Cortex of kidney (tissue), 1 donor: ENCODE results near the gene TTLL6.

ENCODE experiments used
- DNase-seq: peaks from one replicate; lab custom pipeline; 2025; lab: John Stamatoyannopoulos, UW

Gene TTLL6

DNA sequence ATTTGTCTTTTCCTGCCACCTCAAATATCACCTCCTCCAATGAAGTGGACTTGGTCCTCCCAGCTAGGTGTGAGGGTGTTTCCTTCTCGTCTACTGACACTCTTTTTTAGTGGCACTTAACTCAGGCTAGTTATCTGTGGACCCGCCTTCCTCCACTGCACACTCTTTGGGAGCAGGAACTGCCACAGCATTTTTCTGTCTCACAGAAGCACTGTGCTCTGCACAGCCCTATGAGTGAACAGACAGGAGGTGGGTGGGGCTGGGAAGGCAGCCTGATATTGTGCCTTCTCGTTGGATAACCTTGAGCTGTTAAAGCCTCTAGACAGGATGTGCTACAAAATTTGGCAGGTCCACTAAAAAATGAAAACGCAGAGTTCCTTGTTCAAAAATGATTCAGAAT, 56.6 kb downstream of the TTLL6 start:
- no peak for DNase-seq

DNA sequence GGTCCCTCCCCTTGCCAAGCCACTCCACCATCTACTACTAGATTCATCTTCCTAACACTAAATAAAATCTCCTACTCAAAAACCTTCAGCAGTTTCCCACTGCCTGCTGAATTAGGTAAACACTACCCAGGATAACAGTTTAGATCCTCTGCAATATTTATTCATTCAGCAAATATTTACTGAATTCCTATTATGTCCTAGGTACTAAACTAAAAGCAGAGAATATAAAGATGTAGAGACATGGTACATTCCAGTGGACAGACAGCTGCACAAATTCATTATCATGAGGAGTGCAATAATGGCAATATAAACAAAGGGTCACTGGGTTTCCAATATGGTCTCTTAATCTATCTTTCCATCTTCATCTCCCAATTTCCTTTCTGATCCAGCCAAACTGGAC, 57.7 kb downstream of the TTLL6 start:
- DNase-seq, result no peak

DNA sequence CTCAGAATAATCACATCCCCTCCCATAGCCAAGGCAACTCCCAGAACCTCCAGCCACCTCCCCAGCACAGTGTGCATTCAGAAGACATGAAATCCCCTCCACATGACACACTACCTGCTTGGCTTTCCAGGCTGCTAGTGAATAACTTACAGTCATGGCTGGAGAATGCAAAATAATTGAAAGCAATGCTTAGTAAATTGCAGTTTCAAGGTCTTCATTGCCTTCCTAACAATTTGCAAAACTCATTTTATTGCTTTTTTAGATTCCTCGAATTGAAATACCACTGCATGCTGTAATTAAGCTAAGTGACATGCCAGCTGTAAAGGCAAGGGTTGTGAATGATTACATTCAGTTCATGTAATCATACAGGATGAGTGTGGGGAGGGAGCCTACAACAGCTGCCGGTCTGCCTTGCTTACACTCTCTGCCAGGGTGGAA, 59.5 kb downstream of the TTLL6 start:
- DNase-seq, result no peak

DNA sequence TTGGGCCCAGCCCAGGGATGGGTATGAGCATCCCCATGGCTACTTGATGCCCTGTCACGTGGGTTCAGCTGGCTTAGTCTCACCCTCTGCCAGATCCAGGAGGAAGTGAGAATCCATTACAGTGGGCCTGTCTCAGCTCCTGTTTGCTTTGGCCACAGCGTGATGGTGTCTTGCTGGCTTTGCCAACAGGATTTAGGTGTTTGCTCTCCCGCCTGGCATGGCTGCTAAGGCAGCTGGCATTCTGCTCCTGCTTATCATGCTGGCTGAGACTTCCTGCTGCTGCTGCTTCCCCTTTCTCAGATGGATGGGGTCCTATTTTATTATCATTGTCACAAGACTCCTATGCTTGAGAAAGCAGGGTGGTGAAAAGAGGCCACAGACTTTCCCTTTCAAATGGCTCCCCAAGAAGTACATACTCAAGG, 60.2 kb downstream of the TTLL6 start:
- no peak for DNase-seq

DNA sequence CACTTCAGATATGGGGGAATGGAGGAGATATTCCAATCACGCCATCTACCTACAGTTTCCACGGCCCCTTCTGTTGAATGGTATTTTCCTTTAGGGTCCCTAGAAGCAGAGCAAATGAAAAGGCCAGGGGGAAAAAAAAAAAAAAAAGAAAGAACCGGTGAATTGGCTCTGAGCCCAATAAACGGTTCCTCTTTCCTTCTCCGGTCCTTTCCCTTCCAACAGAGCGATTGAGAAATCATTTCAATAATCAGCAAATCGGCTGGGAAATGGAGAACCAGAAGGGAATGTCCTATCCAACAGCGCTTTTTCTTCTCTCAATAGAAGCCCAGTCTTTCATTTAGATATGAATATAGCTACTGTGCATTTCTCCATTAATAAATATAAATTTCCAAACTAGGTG, 61.7 kb downstream of the TTLL6 start:
- no peak for DNase-seq

DNA sequence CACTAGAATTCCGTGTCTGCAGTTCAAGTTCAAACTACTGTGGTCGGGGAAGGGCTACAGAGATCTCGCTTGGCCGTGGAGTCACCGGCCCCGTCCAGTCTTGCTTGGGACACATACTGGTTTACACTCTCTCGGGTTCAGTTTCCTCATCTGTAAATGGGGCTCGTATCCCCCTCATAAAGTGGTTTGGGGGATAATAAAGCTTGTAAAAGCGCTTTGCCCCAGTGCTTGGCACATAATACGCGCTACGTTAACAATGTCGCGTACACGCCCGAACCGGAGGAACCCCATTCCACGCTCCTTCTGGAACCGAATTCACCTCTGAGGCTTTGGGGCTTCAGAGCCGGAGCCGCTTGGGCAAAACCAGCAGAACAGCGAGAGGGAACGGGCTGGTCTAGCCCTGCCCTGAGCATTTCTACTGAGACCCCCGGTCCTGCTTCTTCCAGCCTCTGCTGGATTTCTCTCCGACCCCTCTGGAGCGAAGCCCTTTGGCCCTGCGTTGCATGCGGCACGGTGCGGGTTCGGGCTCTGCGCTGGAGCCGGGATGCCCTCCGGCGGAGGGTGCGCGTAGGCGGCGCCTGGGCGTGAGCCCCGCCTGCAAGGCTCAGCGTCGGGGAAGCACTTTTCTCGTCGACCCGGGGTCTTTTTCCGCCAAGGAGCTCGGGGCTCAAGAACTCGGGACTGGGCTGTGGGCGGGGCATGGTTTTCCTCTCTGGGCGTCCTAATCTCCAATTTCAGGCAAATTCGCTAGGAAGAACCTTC, 62.3 kb downstream of the TTLL6 start:
- no peak for DNase-seq

DNA sequence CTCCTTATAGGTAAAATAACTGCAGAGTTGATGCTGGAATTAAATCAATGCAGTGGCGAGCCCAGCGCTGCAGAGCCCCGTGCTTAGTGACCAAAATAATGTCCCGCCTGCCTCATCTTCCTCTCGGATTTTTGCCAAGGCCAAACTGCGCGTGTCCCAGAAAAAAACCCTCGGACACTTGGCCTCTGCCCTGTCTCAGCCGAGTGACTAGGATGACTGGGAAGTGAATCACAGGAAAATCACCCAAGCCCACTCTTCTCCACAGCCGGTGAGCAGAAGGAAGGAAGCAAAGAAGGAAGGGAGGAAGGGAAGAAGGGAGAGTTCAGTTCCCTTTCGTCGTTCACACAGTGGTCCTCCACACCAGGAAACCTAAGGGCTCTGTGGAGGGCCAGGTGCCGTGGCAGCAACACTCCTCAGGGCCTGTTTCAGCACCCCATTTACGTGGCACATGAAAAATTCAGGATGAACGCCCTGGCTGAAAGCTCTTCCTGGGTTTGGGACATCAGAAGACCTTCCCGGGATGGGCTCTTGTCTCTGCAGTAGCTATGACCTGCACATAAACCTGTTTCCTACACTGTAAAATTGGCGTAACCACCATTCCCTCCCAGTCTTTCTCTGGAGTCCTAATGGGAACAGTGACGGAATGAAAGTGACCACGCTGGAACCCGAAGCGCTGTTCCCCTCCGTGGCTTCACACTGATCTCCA, 63.1 kb downstream of the TTLL6 start:
- no peak for DNase-seq

DNA sequence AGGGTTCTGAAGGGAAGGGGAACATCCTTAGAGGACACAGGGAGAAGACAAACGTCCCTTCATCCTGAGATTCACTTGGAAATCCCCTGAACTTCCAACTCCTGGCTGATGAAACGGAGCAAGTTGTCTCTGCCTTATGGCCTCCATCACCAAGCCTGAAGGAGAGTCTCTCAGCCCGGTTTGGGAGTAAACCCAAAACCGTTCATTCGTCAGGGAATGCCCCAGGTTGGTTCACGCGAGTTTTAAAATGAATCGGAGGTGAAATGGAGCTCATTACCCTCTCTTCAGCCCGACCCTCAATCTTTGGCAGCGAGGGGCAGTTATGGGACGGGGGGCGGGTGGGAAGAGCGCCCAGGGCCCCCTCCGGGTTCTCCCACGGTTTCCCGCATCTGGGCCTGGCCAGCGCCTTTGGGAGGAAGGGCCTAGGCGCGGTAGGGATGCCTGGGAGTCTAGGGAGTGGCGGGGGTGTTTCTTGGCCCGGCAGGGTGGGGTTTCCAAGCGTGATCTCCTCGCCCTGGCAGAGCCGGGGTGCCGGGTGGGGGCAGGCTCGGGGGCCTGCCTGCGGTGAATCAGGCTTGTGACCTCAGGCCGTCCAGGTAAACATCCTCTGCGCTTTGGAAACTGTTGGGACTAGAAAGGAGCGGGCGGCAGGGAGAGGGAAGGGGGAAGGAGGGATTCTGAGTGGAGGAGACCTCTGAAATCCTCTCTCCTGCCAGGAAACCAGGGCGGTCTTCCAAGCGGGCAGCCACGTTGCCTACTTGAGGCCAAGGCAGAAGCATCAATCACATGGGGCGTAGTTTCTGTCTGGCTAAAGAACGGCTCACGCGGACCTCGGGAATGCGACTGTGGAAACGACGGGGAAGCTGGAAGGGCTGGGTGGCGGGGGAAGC, 64.4 kb downstream of the TTLL6 start:
- DNase-seq, result no peak

DNA sequence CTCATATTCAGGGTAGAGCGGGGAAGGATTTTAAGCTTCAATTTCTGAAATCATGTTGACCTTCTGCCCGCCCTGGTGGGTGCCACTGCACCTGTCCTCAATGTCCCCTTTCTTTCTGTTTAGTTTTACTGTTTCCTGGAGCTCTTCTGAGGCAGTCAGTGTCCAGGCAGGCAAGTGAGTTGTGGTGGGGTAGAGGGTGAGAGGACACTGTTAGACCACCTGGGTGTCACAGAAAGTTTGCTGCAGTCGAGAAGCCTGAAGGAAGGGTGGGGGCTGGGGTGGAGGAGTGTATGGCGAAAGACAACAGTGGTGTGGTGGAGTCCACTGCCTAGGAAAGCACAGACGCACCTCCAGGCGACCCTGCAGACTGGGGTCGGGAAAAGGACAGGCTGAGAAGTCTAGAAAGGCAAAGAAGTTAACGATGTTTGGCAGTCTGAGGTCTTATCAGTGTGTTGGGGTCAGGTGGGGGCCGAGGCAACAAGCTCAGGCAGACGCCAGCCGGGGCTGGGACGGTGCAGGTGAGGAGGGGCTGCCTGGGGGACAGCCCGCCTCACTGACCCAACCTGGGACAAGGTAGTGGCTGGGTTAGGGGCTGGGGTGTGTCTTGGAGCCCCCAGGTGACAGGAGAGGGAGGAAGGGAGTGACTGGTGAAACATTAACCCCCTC, 65.2 kb downstream of the TTLL6 start:
- DNase-seq, result no peak

DNA sequence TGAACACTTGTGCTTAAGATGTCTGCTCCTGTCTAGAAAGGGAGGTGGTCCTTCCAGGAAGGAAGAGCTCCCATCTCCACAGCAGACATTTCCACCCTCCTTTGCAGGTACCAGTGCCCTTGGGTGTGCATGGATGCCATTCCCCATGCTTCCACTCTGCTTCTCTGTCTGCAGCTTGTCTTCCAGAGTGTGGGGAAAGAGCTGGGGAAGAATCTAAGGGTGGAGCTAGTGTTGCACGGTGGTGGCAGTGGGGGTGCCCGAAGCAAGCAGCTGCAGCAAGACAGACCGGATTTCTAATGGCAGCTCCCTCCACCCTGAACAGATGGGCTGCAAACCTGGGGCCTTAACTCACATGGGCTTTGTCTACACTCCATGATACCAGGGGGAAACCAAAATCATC, 65.9 kb downstream of the TTLL6 start:
- DNase-seq, result no peak

DNA sequence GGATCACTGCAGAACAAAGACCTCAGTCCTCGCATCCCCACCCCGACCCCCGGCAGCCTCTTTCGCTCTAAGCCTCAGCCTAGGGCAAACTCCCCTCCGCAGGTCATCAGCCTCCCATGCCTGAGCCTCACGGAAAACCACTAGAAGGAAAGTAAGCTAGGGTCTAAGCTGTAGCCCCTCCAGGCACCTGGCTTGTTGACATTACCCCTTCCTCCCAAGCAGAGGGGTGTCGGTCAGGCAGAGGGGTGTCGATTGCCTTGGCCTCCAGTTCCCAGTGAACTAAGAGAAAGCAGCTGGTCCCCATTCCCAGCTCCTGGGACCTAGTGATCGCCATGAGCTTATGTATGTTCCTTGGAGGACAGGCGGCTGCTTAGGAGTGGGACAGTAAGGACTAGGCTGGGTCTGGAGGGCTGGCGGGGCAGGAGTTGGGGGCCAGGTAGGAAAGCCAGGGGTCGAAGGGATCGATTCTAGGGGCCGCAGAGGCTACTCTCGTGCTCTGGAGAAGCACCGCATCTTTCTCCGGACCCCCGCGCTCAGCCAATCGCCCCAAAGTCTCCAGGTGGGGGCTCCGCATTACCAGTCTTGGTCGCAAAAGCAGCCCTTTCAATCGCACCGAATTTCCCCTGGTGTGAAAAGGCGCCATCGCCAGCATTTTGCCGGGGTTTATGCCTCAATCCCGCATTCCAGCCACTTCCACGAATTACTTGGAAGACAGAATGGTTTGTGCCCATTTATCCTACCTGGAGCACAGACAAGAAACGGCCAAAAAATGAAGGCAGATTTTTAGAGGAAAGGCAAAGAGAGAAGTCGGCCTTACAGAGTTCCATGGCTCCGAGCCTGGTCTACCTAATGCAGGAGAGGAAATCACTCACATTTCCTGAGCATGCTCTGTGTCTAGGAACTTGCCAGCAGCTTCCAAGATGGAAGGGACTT, 67.1 kb downstream of the TTLL6 start:
- DNase-seq, result no peak

DNA sequence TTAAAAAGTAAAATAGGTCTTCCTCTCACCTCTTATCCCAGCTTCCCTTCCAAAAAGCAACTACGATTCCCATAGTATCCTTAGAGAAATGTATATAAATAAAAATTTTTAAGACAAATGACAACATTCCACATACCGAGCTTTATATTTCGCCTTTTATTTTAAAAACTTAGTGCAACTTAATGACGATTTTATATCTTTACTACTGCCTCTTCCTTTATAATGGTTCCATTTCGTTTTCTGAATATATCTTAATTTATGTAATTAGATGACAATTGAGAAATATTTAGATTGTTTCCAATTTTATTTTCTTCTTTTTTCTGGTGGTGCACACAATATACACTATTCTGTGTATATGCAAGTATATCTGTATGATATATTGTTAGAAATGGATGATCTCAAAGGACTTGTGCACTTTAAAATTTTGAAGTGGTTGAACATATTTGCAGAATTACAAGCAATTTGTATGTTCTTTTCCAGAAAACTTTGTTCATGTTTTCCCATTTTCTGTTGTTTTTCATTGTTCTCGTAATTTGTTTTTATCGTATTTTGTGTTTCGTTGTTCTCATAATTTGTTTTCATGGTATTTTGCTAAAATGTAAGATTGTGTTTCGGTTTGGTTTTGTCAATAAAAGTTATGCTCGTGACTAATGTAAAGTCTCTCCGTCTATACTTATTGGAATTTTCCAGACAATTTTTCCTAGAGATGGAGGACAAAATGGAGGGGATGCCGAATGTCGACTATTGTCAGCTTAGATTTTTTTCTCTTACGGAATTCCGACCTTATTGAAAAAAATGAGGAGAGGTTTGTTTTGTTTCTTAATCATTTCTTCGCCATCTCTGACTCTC, 68.1 kb downstream of the TTLL6 start:
- no peak for DNase-seq

DNA sequence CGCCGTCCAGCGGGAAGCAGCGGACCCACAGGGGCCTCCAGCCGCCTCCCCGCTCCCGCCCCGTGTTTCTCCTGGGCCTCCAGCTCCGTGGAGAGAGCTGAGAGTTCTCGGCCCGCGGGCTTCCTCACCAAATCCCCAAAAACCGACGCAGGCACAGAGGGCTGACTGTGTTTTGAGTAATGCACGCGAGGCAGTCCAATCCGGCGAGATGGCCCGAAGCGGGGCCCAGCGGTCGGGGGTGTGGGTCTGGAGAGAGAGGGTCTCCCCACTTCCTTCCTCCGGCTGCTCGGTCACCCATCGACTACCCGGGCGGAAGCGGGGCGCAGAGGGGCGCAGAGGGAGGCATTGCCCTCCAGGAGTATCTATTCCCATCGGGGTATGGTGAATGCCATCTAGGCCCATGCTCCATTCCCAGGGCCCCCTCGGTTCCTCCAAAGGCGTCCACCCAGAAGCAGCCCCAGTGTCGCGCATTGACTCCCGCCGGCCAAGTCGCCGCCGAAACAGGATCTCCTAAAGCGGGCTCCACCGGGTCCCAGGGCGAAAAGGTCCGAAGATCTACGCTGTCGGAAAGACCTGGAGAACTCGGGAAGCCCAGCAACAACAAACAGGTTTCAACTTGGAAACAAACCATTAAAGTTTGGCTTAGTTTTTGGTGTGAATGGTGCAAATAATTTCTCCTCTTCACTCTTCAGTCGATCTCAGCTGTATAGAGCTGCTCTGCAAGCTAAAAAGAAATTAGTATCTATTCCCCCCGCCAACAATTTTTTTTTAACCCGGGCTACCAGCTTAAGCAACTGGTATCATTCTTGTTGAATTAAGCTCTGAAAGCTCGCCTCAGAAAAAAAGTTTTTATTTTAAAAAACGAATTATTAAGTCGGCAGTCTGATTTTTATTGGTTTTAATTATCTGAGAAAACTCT, 69.3 kb downstream of the TTLL6 start:
- no peak for DNase-seq

DNA sequence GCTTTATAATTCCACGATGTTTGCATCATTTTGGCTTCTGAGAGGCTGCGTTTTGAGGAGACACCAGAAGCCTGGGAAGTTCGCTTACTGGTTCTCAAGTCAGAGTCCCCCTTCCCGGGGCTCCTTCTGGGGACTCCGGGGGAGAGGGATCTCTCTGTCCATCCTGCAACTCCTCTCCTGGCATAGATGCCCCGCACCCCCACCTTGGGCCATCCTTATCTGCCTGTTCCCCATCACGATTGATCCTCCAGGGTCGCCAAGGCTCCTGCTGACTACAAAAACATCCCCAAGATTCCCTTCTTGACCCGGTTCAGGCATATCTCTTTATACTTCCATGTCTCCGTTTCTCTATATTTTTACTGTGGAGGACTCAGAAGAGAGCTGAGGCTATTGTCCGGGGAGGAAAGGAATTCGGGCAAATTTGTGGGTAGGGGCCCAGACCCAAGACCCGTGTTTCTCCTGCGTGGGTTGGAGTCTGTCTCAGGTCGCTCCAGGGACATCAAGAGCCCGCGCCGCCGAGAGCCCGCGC, 70.0 kb downstream of the TTLL6 start:
- DNase-seq, result no peak

DNA sequence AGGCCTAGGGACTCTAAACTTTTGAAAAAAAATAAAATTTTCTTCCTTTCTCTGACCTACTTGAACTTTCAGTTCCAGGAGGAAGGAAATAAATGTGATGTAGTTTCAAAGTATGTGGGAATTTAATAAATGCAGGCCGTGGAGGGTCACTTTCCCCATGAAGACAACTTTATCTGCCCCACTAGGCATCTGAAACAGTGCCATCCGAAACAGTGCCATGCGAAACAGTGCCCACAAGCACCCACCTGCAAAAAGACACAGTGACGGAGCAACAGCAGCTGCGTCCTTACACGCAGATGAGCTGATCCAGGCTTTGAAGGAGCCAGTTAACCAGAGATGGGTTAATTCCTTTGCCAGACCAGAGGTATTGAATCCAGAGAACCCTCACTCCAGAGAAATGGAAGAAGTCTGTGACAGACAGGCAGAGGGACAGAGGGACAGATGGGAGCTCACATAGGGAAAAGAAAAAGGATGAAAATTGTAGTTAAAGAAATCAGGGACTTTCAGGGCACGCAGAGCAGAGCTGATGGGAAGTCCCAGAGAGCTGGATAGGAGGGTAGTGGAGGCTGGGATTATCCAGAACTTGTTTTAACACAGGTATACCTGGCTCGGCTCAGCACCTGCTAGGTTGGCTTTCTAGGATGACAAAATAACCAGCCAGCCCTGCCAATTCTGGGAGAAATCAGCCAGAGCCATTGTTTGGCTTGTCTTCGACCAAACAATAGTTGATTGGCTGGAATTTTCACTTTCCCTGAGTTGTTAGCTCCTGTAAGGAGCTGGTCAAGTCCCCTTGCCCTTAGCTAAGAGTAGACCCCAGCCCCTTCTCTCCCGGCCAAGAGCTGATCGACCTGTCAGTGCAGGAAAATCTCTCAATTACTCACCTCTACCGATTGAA, 71.4 kb downstream of the TTLL6 start:
- DNase-seq, result no peak

DNA sequence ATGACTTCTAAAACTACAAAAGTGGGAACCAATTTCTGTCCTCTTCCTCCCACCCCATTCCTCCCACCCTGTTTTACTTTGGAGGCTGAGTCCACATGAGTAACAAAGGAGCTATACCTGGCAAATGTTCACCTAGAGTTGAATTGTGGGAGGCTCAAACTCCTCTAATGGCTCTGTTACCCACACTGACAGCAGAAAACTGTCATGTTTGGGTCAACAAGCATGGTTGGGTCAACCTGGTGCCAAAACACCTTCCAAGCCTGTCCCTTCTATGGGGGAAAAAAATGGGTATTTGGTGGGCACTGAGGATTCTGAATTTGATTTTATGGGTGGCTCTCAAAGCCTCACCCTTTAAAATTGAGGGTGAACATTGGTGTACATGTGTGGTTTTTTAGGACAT, 76.5 kb downstream of the TTLL6 start:
- DNase-seq, result no peak

DNA sequence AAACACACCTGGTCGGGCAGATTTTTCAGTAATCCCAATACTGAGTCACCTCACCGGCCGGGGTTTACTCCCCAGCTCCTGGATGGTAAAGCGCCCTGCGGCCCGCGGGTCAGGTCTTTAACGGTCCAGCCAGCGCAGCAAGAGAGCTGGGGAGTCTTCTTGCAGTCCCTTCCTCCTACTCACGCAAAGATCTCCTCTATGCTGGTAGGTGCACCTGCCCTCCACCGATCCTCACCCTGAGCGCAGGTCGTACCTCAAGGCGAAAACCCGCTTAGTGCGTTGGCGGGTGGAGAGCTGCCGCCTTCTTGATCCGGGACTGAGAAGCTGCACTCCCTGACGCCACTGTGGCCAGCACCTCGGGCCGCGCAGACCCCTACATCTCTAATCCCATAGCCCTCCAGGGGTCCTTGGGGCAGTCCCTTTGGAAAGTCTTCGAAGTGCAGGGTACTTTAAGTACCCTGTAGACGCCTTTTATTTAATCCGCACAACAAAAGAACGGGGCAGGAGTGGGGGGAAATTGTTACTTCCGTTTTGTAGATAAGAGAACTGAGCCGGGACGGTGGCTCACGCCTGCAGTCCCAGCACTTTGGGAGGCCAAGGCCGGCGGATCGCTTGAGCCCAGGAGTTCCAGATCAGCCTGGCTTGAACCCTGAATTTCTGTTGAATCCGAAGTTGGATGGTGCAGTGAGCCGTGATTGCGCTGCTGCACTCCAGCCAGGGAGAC, 78.1 kb downstream of the TTLL6 start:
- no peak for DNase-seq
